Neural progenitor cell (in vitro differentiated cells): ENCODE results near the gene SUSD6.

Source experiments
- CTCF ChIP-seq: fragments of 200-600 bp; sonication (generic); IDR thresholded peaks from 2 replicates; pipeline ENCODE4 v1.5.1; 2017; ENCODE audit warnings: antibody characterized with exemption, mild to moderate bottlenecking
- EZH2 ChIP-seq: fragments of 200-600 bp; sonication (generic); IDR thresholded peaks from 2 replicates; pipeline ENCODE4 v1.6.1; 2017; ENCODE audit warnings: antibody characterized with exemption, mild to moderate bottlenecking, moderate library complexity

GRCh38 chr14:69640931-69641330 lies 29.5 kb downstream of the SUSD6 start:
- TF ChIP-seq EZH2 (no peak), CTCF (no peak)
